ENCODE measurements around the gene CHCHD6.

GRCh38 chr3:126932188-126932931 is 228.3 kb downstream of the CHCHD6 start:
- TF ChIP-seq CTCF (conservative IDR thresholded peaks at IDR 0.05; ENCODE audit: low read depth, low read length) (no peak), EZH2 (IDR thresholded peaks at IDR 0.05; ENCODE audit: low read length, unreplicated experiment) (no peak), EZH2phosphoT487 (IDR thresholded peaks at IDR 0.05; ENCODE audit: borderline replicate concordance, low read length) (no peak)

Measured in PC-3 (cell line).